Suppressor macrophage treated with lipopolysaccharide for 1 hour (primary cell): ENCODE results near the gene SPEF1.

Source experiments
- DNase-seq, 3 donors: peaks; one replicate each; pipeline ENCODE4 v3.0.0-alpha.2; 2020 to 2022

Gene SPEF1

DNA sequence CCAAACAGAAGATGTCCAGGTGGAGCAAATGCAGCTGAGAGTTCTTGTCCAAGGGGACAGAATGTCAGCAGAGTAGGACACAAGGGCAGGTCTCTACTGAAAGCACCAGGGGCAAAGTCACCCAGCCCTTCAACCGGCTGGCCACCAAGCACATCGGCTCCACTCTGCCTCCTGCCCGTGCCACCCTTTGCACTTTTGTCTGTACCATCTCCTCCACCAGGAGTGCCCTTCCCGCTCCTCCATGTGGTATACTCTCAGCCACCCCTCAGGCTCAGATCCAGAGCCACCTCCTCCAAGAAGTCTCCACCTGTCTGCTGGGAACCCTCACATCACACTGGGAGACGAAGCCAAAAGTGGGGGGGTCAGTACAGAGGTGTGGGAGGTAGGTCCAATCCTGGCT lies 52.9 kb downstream of the SPEF1 start:
- DNase-seq, result no peak
